AG08396 (cell line): ENCODE results near the gene SKAP2.

Experiments used
- DNase-seq: peaks from one replicate; pipeline ENCODE4 v3.0.0; 2012; ENCODE audit warnings: low spot score, mixed read lengths

SKAP2 gene

DNA sequence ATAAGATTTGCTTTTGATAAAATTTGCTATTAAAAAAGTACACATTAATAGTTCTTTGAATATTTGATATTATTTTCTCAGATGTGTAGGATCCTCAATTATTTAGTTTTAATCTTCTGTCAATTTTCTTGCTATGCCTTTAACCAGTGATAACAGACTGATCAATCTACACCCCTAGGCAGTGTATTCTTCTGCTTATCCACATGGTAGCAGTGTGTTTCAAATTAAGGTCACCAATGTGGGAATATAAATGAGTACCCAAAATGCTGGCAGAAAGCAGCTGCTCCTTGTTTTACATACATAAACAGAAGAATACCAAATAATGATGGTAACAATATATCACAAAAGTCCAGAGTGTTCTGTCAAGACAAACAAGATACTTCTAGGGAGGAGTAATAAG, 87.0 kb downstream of the SKAP2 start:
- DNase-seq, result no peak

DNA sequence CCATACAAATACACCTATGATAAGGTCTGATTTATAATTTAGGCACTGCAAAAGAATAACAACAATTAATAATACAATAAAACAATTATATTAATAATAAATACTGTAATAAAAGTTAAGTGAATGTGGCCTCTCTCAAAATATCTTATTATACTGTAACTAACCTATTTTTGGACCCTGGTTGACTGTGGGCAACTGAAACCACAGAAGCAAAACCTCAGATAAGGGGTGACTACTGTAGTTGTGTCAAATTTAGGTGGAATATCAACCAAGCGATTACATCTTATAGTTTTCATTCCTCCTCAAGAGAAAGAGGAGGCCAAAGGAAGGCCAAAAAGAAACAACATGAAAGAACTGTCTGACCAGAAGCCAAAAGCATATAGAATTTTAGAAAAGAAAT, 103.9 kb downstream of the SKAP2 start:
- DNase-seq, result no peak

DNA sequence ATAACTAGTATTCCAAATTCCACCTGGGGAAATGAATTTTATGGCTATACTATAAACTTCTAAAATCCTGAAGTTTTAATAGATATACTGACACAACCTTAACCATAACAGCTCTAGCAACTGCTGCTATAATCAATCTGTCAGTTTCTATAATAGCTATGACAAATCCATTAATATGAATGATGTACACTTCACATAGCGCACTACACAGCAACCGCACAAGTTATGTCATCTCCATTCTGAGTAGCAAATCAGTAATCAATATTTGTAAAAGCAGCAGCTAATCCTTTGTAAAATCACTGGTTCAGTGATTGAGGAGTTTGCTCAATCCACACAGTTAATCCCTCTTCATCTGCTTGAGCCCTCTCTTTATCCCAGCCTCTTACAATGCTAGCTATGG, 105.3 kb downstream of the SKAP2 start:
- no peak for DNase-seq

DNA sequence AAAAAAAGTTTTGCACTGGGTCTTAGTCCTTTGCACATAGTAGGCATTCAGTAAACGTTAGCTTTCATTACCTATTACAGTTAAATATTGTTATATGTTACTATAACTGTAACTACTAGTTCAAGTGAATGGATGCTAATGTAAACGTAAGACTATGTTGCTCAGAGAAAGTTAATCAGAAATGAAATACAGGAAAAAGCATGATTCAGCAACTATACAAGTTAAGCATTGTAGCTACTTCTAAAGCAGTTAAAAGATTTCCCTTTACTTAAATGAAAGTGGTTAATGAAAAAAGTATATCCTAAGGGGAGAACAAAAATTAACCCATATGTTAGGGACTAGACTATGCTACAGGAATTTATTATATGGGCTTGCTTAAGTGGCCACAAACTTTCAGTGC, 121.2 kb downstream of the SKAP2 start:
- DNase-seq, result no peak

DNA sequence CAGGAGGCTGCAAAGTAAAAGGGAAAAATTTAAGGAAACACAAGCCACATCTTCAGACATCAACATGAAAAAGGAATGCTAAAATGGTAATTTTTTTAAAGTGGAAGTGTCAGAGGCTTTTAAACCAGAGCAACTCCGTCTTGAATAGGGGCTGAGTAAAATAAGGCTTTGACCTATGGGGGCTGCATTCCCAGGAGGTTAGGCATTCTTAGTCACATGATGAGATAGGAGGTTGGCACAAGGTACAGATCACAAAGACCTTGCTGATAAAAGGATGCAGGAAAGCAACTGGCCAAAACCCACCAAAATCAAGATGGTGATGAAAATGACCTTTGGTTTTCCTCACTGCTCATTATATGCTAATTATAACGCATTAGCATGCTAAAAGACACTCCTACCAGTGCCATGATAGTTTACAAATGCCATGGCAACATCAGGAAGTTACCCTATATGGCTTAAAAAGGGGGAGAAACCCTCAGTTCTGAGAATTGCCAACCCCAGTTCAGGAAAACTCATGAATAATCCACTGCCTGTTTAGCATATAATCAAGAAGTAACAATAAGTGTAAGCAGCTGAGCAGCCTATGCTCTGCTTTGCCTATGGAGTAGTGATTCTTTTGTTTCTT, 128.3 kb downstream of the SKAP2 start:
- DNase-seq, result no peak

DNA sequence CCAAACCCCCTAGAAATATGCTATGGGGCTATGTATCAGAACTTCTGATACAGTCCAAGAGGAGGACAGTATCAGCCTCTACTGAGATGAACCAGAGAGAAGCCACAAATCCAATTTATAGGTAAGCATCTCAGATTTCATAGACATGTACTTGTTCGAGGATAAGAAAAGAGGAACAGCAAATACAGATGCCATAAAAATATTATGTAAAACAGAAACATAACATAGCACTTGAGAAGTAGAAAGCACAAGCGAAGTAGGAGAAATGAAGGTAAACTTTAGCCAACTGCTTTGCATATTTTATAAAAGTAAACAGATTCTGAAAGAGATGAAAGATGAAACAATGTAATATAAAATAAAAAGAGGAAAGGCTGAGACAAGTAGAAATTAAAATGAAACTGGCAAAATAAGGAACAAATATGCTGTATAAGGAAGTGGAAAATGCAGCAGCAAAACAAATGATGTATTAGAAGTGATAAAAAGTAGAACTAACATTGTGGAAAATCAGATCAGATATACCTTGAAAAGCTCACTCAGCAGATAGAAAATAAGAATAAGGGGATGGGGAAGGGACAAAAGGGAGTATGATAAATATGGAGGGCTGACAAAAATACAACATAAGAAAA, 135.1 kb downstream of the SKAP2 start:
- no peak for DNase-seq

DNA sequence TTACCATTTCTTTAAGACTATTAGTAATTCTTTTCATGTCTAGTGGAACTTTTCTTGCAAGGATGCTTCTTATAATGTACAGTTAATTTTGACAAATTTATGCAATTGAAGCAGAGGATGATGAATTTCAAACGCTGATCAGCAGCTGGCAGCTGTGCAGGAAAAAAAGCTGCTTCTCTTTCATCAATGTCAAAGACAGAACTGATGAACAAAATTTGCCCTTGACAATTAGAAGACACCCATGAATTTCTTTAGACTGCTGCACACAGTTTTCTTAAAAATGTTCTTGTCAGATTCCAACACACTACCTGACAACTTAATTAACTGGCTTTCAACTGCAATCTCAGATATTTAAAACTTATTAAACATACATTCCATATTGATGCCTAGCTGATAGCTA, 138.3 kb downstream of the SKAP2 start:
- DNase-seq, result no peak

DNA sequence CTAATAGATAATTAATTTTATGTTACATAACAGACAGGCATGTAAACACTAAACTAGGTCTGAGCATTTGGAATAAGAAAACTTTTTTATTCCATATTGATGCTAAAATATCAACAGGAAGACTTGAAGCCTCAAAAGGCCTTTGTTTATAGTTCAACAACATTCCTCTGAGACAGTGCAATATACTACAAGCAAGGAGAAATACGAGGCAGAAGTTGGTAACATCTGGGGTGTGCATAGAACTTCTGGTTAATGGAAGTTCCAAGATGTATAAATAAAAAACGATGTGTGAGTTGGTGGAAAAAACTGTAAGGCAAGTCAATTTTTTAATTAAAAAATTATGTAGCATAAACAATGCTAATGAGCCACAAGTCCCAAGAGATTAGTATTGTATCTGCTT, 139.6 kb downstream of the SKAP2 start:
- DNase-seq, result no peak

DNA sequence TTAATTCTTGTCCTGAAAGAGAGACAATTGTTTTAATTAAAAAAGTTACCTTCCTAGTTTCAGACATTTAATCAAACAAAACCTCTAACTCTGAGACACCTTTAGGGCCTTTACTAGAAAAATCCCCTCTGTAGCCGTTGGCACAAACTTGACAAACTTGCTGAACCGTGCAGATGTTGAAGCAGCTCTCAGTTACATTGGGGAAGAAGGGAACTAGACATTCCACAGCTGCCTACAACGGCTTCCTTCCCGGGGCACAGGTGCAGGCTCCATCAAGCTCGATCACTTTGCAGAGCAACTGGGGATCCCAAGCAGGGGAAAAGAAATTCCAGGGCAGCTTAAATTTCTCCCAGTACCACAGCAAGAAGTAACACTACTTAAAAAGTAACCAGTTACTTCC, 141.3 kb downstream of the SKAP2 start:
- DNase-seq, result no peak

DNA sequence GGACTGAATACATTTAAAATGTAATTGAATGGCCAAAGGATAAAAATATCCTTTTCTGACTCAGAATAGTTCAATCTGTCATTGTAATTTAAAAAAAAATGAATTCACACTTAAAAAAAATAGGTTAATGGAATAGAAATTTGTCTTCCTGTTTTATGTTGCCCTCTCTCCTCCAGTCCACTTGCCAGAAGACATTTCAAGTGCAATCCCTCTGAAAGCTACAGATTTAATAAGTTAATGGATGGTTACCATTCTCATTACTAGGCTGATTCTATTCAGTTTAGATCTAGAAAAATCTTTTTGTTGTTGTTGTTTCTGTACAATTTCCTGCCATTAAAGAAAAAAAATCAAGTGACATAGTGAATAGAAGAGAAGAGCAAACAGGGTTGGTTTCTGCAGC, 142.9 kb downstream of the SKAP2 start:
- no peak for DNase-seq

DNA sequence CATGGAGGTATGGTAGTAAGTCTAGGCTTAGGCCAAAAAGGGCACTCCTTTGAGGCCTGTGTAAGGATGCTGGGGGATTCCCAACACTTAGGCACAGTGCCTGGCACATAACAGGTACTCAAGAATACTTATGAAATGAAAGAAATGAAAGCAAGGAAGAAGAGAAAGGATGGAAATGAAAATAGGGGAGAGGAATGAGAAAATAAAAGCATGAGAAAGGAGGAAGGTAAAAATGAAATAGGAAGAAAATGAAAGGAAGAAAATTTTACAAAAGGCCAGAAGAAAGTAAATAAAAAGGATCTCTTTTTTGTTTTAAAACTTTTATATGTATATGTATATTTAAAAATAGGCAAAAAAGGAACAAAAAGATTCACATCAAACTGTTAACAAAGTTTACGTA, 146.3 kb downstream of the SKAP2 start:
- no peak for DNase-seq

DNA sequence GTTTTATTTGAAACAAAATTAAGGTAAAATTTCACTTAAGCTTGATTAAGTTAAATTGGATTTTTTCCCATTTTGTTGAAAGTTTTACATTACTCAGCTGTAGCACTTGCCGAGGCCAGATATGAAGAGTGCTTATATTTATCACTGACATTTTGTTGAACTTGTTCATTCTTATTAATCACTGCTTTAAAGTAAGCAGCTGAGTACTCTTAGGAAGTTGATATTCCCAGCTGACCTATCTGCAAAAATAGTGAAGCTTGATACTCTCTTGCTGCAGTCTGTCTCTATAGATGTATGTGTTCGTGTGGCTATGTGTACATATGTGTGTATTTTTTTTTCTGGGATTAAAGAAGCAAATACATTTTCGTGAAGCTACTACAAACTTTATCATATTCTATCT, 150.0 kb downstream of the SKAP2 start:
- no peak for DNase-seq

DNA sequence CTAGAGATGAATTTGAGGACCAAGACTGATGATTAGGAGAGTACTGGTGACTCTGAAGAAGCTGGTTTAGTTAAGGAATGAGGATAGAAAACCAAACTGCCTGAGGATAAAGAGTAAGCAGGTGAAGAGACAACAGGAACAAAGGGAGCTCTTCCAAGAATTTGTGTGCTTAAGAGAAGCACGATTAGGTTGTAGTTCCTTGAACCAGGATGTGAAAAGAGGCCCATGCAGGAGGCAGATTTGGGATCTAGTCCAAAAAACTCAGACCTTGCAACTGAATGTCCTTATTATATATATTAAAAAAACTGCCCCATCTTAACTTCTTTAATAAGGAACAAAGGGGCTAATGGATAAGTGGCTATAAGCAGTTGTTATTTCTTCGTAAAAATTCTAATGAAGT, 150.4 kb downstream of the SKAP2 start:
- DNase-seq, result no peak

DNA sequence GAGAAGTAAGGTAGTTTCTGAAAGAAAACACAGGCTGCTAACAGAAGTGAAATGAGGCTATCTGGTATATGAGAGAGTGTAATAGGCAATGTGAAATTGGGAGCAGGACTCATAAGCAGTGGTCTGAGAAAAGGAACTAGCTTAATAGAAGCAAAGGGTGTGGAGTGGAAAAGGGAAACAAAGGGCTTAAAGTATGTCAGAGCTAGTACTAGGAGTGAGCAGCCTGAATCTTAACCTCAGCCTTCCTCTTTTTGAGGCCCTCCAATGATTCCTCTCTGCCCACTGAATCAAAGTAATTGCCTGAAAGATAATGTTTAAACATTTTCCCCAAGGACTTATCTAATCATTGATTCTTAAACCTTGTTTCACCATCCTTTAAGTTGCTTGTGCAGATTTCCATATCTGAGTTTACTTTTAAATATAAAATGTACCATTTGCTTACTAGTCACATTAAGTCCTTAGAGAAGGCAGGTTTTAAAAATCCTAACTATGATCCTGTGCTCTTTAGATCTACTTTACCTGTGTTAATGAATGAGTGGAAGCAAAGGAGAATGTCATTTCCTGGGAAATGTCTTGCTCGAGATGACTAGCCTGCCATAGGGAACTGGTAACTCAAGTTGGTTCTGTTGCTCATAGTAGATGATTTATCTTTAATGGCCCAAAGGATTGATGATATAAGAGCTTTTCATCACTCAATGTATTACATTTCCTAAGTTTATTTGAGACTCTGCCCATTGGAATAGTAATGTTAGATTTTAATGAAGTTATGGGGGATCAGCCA, 155.0 kb downstream of the SKAP2 start:
- no peak for DNase-seq

DNA sequence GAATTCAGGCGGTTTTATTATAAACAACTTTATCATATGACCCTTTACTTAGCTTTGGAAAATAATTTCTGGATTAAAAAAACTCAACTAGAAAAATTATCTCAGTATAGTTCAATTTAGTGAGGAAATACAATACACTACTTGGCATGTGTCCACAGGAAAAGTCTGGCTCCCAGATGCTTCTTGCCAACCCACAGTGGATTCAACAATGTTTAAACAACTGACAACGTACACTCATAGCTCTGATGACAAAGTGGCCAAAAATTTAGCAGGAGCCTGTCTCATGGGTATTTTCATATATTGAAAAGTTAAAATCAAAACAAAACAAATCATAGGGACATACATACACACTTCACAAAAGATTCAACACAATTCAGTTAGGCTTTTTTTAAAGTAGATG, 158.8 kb downstream of the SKAP2 start:
- DNase-seq, result peak; percentile 77

DNA sequence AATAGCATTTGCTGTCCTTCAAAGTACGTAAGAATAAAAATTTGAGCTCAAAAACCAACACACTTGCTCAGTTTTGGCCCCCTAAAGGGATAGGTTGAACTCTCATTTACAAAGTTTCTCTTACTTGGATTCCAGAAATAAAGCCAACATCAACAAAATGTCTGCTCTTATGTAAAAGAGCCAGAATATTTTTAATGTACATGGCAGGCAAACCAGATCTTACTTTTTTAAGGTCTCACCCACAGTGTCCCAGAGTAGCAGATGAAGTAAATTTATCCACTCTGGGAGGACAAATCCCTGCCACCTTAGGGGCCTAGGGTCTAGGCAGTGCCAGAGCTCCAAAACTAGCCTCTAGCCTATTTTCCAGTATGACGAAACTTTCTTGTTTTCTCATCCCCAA, 159.6 kb downstream of the SKAP2 start:
- no peak for DNase-seq

DNA sequence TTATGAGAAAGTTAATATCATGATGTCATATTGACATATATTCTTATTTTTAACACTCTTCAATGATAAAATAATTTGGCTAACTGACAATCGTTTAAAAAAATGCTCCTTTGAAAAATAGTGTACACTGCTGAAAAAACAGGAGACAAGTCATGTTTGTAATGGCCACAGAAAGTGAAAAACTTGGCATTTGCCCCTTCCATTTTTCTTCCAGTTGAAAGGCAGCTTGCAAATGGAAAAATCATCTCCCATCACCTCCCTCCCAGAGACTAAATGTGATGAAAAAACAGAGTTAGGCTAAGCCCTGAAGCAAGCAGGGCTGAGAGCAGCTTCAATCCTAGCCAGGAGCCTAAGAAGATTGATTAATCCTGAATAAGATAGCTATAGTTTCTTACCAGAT, 160.4 kb downstream of the SKAP2 start:
- DNase-seq, result no peak

DNA sequence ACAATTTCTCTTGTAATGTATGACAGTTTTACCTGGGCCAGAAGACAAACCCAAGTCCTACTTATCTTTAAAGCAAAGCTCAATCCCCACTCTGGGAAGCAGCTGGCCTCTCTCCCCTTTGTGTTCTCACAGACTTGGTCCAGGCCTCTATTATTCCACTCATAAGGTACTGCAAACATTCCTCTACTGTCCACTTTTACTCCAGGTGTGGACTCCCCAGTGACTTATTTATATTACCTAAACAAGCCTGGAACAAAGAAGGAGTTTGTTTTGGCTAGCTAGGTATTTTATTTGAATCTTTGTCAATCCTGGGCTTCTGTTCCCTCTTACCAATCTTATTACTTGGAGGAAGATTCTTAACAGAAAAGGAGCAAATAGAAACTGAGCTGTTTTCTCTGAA, 163.5 kb downstream of the SKAP2 start:
- DNase-seq, result no peak

DNA sequence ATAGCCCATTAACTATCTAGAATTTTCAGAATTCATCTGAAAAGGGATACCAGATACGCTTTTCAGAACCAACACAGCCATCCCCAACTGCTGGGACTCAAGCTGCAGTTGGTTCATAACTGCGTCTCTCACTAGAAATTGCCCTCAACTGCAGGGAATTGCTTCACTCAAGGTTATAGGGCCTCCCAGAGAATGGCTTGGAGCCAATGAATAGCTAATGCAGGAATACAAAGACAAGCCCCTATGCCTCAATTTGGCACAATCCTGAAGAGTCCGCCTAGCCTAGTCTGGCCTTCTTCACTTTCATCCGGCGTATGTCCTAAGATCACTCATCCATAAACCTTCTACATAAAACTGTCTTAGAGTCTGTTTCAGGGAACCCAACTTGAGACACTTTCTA, 164.0 kb downstream of the SKAP2 start:
- DNase-seq, result no peak

DNA sequence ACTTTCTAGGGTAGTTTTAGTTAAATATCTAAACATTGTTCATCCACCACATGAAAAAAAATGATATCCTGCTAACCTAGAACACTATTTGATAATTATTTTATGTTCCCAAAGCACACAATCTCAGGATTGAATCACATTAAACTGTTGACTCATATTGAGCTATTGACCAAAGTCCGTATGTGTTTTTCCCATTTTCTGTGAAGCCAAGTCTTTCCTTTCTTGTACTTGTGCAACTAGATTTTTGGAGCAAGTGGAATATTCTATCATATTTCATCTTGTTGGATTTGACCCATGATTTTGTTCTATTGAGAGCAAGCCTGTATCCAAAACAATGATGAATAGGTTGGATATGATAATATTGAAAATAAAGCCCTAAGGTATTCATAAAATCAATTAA, 164.6 kb downstream of the SKAP2 start:
- DNase-seq, result no peak

DNA sequence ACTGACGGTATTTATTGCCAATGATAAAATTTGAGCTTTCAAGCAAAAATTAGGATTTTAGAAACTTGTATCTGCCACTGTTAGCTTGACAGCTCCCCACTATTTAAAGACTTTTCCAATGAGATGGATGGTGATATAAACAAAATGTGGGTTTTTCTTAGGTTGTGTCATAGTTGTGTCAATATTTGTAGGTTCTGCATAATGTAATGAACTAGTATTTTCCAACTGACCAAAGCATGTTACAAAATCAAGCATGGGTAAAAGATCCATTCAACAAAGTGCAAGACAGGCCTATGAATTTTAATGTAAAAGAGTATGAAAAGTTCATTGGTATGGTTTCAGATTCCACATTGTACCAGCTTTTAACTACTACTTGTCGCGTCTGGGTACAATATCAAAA, 165.6 kb downstream of the SKAP2 start:
- no peak for DNase-seq

DNA sequence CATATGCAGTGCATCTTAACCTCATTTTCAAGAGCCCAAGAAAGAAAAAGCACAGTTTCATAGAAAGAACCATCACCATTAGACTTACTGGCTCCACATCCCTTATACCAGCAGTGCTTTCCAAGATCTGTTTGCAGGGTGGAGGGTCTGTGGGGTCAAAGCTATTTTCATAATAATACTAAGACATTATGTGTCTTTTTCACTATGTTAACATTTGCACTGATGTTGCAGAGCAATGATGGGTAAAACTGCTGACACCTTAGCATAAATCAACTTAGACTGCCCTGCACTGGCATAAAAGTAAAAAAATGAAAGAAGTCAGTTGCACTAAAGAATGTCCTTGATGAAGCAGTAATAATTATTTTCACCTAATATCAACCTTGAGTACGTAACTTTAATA, 166.2 kb downstream of the SKAP2 start:
- DNase-seq, result no peak

DNA sequence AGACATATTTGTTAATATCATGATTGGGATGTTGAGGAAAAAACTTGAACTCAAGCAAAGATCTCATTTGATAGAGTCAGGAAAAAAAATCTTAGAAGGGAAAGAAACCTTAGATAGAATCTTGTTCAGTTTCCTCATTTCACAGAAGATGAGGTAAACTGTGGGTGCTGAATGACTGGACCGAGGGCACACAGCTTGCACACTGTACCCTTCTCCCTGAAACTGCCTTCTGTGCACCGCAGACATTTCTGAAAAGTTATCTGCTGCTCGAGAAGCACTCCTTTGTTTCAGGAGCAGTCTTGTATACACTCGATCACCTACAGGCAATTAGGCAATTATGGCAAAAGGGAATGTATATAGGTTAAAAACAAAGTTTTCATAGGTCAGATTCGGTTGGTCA, 167.4 kb downstream of the SKAP2 start:
- no peak for DNase-seq

DNA sequence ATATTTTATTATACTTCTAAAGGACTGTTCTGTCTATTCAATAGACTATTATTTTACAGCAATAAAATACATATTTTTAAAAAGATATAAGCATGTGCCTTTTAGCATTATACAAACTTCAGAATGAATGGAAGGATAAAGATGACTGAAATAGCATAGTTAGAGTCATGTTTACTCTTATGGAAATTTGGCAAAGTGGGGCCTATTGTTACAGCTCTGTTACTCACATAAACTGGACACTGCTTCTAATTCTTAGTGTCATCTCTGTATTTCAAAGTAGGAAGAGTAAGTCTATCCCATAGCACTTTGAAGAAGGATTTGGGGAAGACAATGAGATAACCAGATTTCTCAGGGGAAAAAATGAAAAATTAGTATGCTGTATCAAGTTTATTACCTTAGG, 168.2 kb downstream of the SKAP2 start:
- no peak for DNase-seq
